ENCODE measurements around the gene FIBIN. TPM values are rescaled to one million over a fixed set of nuclear protein-coding genes. Genes with fewer than 3 reads are reported as not detected.
"Not testable (repeated sequence)": the region's sequence is repeated elsewhere in the genome, so short reads cannot be mapped to it uniquely, and the experiment has no call there.

FIBIN gene
- total RNA-seq, 1 donor from 2014 or later: not detected

DNA sequence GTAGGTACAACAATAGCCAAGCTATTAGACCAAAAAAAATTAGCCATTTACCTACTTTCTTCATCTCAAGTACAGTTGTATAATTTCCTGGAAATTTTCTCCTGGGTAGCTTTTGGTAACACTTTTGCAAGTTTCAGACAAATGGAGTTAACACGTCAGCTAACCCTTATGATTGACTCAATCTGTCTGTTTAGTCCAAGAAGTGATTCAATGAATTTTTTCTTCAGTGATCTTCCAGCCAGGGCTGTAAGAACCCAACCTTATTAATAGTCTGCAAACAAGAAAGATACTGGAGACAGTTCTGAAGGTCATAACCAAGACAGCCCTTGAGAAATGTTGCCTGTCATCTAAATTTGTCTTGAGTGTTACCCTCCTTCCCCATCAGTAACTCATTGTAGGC is 30.1 kb upstream of the FIBIN start:
- Mint-ChIP-seq H3K27ac (ENCODE audit: unreplicated experiment) (no peak overlapping the region), H3K9me3 (ENCODE audit: unreplicated experiment) (no peaks in the 10 kb centered on the region), H3K36me3 (ENCODE audit: low read depth, unreplicated experiment) (no peaks in the 10 kb centered on the region), H3K4me1 (ENCODE audit: unreplicated experiment) (no peaks in the 10 kb centered on the region), H3K4me3 (ENCODE audit: unreplicated experiment) (no peak overlapping the region), H3K27me3 (ENCODE audit: unreplicated experiment) (no peaks in the 10 kb centered on the region)
- DNase-seq (ENCODE audit: low spot score): no peak
- TF ChIP-seq, protein P1, sequence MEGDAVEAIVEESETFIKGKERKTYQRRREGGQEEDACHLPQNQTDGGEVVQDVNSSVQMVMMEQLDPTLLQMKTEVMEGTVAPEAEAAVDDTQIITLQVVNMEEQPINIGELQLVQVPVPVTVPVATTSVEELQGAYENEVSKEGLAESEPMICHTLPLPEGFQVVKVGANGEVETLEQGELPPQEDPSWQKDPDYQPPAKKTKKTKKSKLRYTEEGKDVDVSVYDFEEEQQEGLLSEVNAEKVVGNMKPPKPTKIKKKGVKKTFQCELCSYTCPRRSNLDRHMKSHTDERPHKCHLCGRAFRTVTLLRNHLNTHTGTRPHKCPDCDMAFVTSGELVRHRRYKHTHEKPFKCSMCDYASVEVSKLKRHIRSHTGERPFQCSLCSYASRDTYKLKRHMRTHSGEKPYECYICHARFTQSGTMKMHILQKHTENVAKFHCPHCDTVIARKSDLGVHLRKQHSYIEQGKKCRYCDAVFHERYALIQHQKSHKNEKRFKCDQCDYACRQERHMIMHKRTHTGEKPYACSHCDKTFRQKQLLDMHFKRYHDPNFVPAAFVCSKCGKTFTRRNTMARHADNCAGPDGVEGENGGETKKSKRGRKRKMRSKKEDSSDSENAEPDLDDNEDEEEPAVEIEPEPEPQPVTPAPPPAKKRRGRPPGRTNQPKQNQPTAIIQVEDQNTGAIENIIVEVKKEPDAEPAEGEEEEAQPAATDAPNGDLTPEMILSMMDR (IDR thresholded peaks at IDR 0.05; ENCODE audit: unreplicated experiment): no peak

DNA sequence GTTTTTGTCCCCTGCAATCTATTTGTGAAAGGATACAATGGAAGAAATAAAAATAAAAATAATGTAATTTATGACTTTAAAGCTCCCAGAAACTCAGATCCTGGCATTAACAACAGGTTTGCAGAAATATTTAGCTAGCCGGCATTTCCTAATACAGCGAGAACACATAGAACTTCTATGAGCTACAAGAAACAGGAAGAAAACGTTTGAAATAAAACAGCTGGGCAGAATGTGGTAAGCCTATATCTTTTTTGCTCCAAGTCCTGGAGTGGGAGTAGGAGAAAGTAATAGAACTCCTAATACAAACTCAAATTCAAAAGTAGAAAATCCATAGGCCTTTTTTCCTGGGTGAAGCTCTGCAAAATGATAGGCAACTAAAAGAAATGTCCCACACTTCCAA is 29.6 kb upstream of the FIBIN start:
- no peak for DNase-seq (ENCODE audit: low spot score)
- H3K36me3 Mint-ChIP-seq (ENCODE audit: low read depth, unreplicated experiment): no peaks in the 10 kb centered on the region
- no peaks in the 10 kb centered on the region for H3K27me3 Mint-ChIP-seq (ENCODE audit: unreplicated experiment)
- no peak overlapping the region for H3K4me3 Mint-ChIP-seq (ENCODE audit: unreplicated experiment)
- H3K9me3 Mint-ChIP-seq (ENCODE audit: unreplicated experiment): no peaks in the 10 kb centered on the region
- TF ChIP-seq, protein P1 (IDR thresholded peaks at IDR 0.05; ENCODE audit: unreplicated experiment): no peak
- H3K27ac Mint-ChIP-seq (ENCODE audit: unreplicated experiment): no peak overlapping the region
- H3K4me1 Mint-ChIP-seq (ENCODE audit: unreplicated experiment): no peaks in the 10 kb centered on the region

DNA sequence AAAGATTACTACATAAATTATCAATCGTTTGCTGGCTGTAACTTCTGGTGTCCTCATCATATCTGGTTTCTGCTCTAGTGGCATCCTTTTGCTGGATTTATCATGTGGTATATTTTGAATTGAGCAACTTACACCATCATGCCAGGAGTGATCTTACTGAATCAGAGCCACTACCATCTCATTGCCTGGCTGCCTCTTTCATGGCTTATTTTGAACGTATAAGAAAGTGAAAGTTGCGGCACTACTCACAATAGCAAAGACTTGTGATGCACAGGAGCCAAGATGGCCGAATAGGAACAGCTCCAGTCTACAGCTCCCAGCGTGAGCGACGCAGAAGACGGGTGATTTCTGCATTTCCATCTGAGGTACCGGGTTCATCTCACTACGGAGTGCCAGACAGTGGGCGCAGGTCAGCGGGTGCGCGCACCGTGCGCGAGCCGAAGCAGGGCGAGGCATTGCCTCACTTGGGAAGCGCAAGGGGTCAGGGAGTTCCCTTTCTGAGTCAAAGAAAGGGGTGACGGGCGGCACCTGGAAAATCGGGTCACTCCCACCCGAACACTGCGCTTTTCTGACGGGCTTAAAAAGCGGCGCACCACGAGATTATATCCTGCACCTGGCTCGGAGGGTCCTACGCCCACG is 28.9 kb upstream of the FIBIN start:
- DNase-seq (ENCODE audit: low spot score); H3K36me3 Mint-ChIP-seq (ENCODE audit: low read depth, unreplicated experiment); H3K27ac Mint-ChIP-seq (ENCODE audit: unreplicated experiment): not testable (repeated sequence)

DNA sequence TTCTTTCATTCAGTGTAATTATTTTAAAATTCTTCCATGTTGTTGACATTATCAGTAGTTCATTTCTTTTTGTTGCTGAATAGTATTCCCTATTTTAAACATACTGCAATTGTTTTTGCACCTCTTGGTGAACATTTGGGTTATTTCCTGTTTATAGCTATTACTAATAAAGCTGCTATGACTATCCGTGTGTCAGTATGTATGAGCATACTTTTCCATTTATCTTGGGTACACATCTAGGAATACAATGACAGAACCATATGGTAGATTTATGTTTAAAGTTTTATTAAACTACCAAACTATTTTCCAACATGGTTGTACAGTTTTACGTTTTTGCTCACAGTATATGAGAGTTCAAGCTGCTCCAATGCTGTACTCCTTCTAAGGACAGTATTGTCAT is 22.0 kb upstream of the FIBIN start:
- no peak overlapping the region for H3K4me3 Mint-ChIP-seq (ENCODE audit: unreplicated experiment)
- H3K27me3 Mint-ChIP-seq (ENCODE audit: unreplicated experiment): no peaks in the 10 kb centered on the region
- DNase-seq (ENCODE audit: low spot score): no peak
- H3K27ac Mint-ChIP-seq (ENCODE audit: unreplicated experiment): no peak overlapping the region
- no peaks in the 10 kb centered on the region for H3K4me1 Mint-ChIP-seq (ENCODE audit: unreplicated experiment)
- H3K36me3 Mint-ChIP-seq (ENCODE audit: low read depth, unreplicated experiment): no peaks in the 10 kb centered on the region
- no peaks in the 10 kb centered on the region for H3K9me3 Mint-ChIP-seq (ENCODE audit: unreplicated experiment)
- TF ChIP-seq, protein P1 (IDR thresholded peaks at IDR 0.05; ENCODE audit: unreplicated experiment): no peak

More for the DNA sequence above, 28.9 kb upstream of the FIBIN start:
- not testable (repeated sequence) for H3K4me3 Mint-ChIP-seq (ENCODE audit: unreplicated experiment); H3K9me3 Mint-ChIP-seq (ENCODE audit: unreplicated experiment); H3K4me1 Mint-ChIP-seq (ENCODE audit: unreplicated experiment); H3K27me3 Mint-ChIP-seq (ENCODE audit: unreplicated experiment)

DNA sequence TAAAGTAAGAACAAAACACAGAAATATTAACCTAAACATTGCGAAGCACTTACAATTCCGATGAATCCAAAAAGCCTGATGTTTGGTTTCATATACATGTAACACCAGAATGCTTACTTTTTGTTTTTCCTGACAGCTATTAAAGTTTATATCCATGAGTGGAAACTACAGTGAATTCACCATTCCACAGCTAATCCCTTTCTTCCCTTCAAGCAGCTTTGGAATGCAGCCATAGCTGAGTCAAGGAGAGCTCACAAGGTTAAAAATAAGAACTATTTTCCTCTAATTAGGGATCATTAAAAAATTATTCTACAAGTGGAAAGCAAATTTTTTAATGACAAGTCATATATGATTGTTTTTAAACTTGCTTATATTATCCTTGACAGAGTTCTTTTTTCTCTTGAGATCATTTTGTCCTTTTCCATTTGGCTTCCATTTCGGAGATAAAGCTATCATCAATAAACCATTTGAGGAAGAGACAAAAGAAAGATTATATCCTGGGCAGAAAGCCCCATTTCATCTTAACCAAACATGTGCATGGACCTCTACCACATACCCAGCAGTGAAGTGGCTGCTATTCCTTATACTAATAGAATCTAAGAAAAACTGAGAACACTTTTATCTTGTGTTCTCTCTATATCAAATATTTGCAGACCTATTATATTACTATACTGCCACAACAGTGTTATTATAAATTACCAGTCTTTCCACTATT is 19.7 kb upstream of the FIBIN start:
- TF ChIP-seq, protein P1 (IDR thresholded peaks at IDR 0.05; ENCODE audit: unreplicated experiment): no peak
- Mint-ChIP-seq H3K36me3 (ENCODE audit: low read depth, unreplicated experiment) (no peaks in the 10 kb centered on the region), H3K4me1 (ENCODE audit: unreplicated experiment) (no peaks in the 10 kb centered on the region), H3K9me3 (ENCODE audit: unreplicated experiment) (no peaks in the 10 kb centered on the region), H3K27me3 (ENCODE audit: unreplicated experiment) (no peaks in the 10 kb centered on the region), H3K4me3 (ENCODE audit: unreplicated experiment) (no peak overlapping the region), H3K27ac (ENCODE audit: unreplicated experiment) (no peak overlapping the region)
- DNase-seq (ENCODE audit: low spot score): no peak

All from endothelial cell (in vitro differentiated cells).